Brain microvascular endothelial cell (primary cell): ENCODE results near the gene GYPA.
"Not testable (repeated sequence)": the region's sequence is repeated elsewhere in the genome, so short reads cannot be mapped to it uniquely, and the experiment has no call there.

ENCODE experiments used
- DNase-seq: peaks from one replicate; pipeline ENCODE4 v3.0.0-alpha.2; 2020
- H3K27ac ChIP-seq: fragments of 250-450 bp; sonication (Bioruptor Pico); 2 replicates; pipeline ENCODE4 v1.5.1; 2020; ENCODE audit warnings: mild to moderate bottlenecking, moderate library complexity
- H3K27me3 ChIP-seq: fragments of 250-450 bp; sonication (Bioruptor Pico); replicated peaks from 2 replicates; pipeline ENCODE4 v1.5.1; 2020; ENCODE audit warnings: mild to moderate bottlenecking
- H3K36me3 ChIP-seq: fragments of 250-450 bp; sonication (Bioruptor Pico); replicated peaks from 2 replicates; pipeline ENCODE4 v1.5.1; 2020; ENCODE audit warnings: mild to moderate bottlenecking
- H3K4me3 ChIP-seq: 2 replicates; pipeline ENCODE4 v1.5.1; 2011; ENCODE audit warnings: low read depth, mild to moderate bottlenecking, control low read depth, low read length, moderate library complexity
- CTCF ChIP-seq: IDR thresholded peaks from 2 replicates; pipeline ENCODE4 v1.5.1; 2011; ENCODE audit warnings: low read depth, mild to moderate bottlenecking, moderate library complexity, low read length, control low read depth, inconsistent platforms; ENCODE audit errors: missing control alignments
- in situ Hi-C: cut with HindIII; loops from 2 replicates; pipeline ENCODE4 v1.10.0; 2017; ENCODE audit warnings: low sequenced_read_pairs, low pct_ligation_motif_present

The GYPA gene

GRCh38 chr4:144140594-144141295 lies at the start of gene GYPA:
GYPA (minus strand) TSS chr4:144140718; CDS start chr4:144140635, 83 bp downstream.
- H3K4me3 ChIP-seq, in situ Hi-C loops, H3K27ac ChIP-seq, H3K36me3 ChIP-seq, H3K27me3 ChIP-seq, DNase-seq: not testable (repeated sequence)

- no peak overlapping the region for H3K4me3 ChIP-seq
- DNase-seq, result no peak
- in situ Hi-C loops, result no loop called here
- no peak overlapping the region for H3K27ac ChIP-seq
- no peak for TF ChIP-seq CTCF
- no peaks in the 10 kb centered on the region for H3K27me3 ChIP-seq
- H3K36me3 ChIP-seq, result no peaks in the 10 kb centered on the region
Observed at GRCh38 chr4:144190009-144190408, 49.5 kb upstream of the GYPA start.

- TF ChIP-seq CTCF, result no peak
- Histone ChIP-seq H3K27ac (no peak overlapping the region), H3K27me3 (no peaks in the 10 kb centered on the region), H3K4me3 (no peak overlapping the region), H3K36me3 (no peaks in the 10 kb centered on the region)
- DNase-seq, result no peak
- in situ Hi-C loops, result no loop called here
Observed at GRCh38 chr4:144189121-144189520, 48.6 kb upstream of the GYPA start.

GRCh38 chr4:144185086-144185485 lies 44.6 kb upstream of the GYPA start:
- Histone ChIP-seq H3K27ac (no peak overlapping the region), H3K4me3 (no peak overlapping the region), H3K36me3 (no peaks in the 10 kb centered on the region), H3K27me3 (no peaks in the 10 kb centered on the region)
- TF ChIP-seq CTCF, result no peak
- DNase-seq, result no peak
- in situ Hi-C loops, result no loop called here

GRCh38 chr4:144183165-144183564 lies 42.6 kb upstream of the GYPA start:
- Histone ChIP-seq H3K27me3 (no peaks in the 10 kb centered on the region), H3K27ac (no peak overlapping the region), H3K36me3 (no peaks in the 10 kb centered on the region), H3K4me3 (no peak overlapping the region)
- TF ChIP-seq CTCF, result no peak
- in situ Hi-C loops, result no loop called here
- DNase-seq, result no peak

GRCh38 chr4:144181391-144181790 lies 40.9 kb upstream of the GYPA start:
- no peaks in the 10 kb centered on the region for H3K27me3 ChIP-seq
- no peaks in the 10 kb centered on the region for H3K36me3 ChIP-seq
- no peak overlapping the region for H3K27ac ChIP-seq
- in situ Hi-C loops, result no loop called here
- no peak for DNase-seq
- no peak overlapping the region for H3K4me3 ChIP-seq
- TF ChIP-seq CTCF, result no peak
